ENCODE results near the gene CACNA2D3.

Gene CACNA2D3

GRCh38 chr3:54311211-54311747 lies 188.9 kb downstream of the CACNA2D3 start:
- no peak overlapping the region for H3K27ac ChIP-seq
- no peak for TF ChIP-seq CTCF (IDR thresholded peaks at IDR 0.05; ENCODE audit: low read depth, low read length)
- no peak for DNase-seq
- no peak overlapping the region for H3K4me3 ChIP-seq (ENCODE audit: low read depth, low read length)
- peaks cover 6% of the 10 kb centered on the region for H3K9me3 ChIP-seq (ENCODE audit: severe bottlenecking)
- H3K27me3 ChIP-seq (ENCODE audit: insufficient read depth, low read depth, severe bottlenecking), result no peaks in the 10 kb centered on the region
- H3K36me3 ChIP-seq, result no peaks in the 10 kb centered on the region

GRCh38 chr3:54312156-54312899 lies 190.0 kb downstream of the CACNA2D3 start:
- H3K27ac ChIP-seq, result no peak overlapping the region
- no peaks in the 10 kb centered on the region for H3K27me3 ChIP-seq (ENCODE audit: insufficient read depth, low read depth, severe bottlenecking)
- TF ChIP-seq CTCF (IDR thresholded peaks at IDR 0.05; ENCODE audit: low read depth, low read length), result no peak
- DNase-seq, result no peak
- peaks cover 6% of the 10 kb centered on the region for H3K9me3 ChIP-seq (ENCODE audit: severe bottlenecking)
- H3K36me3 ChIP-seq, result no peaks in the 10 kb centered on the region
- no peak overlapping the region for H3K4me3 ChIP-seq (ENCODE audit: low read depth, low read length)

GRCh38 chr3:54313418-54313817 lies 191.1 kb downstream of the CACNA2D3 start:
- Histone ChIP-seq H3K27me3 (ENCODE audit: insufficient read depth, low read depth, severe bottlenecking) (no peaks in the 10 kb centered on the region), H3K27ac (no peak overlapping the region), H3K9me3 (ENCODE audit: severe bottlenecking) (peaks cover 6% of the 10 kb centered on the region), H3K36me3 (no peaks in the 10 kb centered on the region), H3K4me3 (ENCODE audit: low read depth, low read length) (no peak overlapping the region)
- DNase-seq, result no peak
- no peak for TF ChIP-seq CTCF (IDR thresholded peaks at IDR 0.05; ENCODE audit: low read depth, low read length)

GRCh38 chr3:54321520-54321919 lies 199.2 kb downstream of the CACNA2D3 start:
- Histone ChIP-seq H3K9me3 (ENCODE audit: severe bottlenecking) (no peaks in the 10 kb centered on the region), H3K4me3 (ENCODE audit: low read depth, low read length) (no peak overlapping the region)
- DNase-seq, result no peak

GRCh38 chr3:54322354-54322753 lies 200.0 kb downstream of the CACNA2D3 start:
- DNase-seq, result no peak
- Histone ChIP-seq H3K27ac (no peak overlapping the region), H3K4me3 (ENCODE audit: low read depth, low read length) (no peak overlapping the region)

More at GRCh38 chr3:54321520-54321919, 199.2 kb downstream of the CACNA2D3 start:
- H3K36me3 ChIP-seq, result no peaks in the 10 kb centered on the region
- H3K27me3 ChIP-seq (ENCODE audit: insufficient read depth, low read depth, severe bottlenecking), result no peaks in the 10 kb centered on the region
- no peak overlapping the region for H3K27ac ChIP-seq
- TF ChIP-seq CTCF (IDR thresholded peaks at IDR 0.05; ENCODE audit: low read depth, low read length), result no peak

More at GRCh38 chr3:54322354-54322753, 200.0 kb downstream of the CACNA2D3 start:
- Histone ChIP-seq H3K36me3 (no peaks in the 10 kb centered on the region), H3K9me3 (ENCODE audit: severe bottlenecking) (no peaks in the 10 kb centered on the region), H3K27me3 (ENCODE audit: insufficient read depth, low read depth, severe bottlenecking) (no peaks in the 10 kb centered on the region)
- no peak for TF ChIP-seq CTCF (IDR thresholded peaks at IDR 0.05; ENCODE audit: low read depth, low read length)

All from WERI-Rb-1 (cell line).